HFFc6 (cell line): ENCODE measurements around the gene TMOD1. TPM values are rescaled to one million over a fixed set of nuclear protein-coding genes. Genes with fewer than 3 reads are reported as not detected.
"Not testable (repeated sequence)": the region's sequence is repeated elsewhere in the genome, so short reads cannot be mapped to it uniquely, and the experiment has no call there.

Experiments used
- DNase-seq: peaks from one replicate; pipeline ENCODE4 v3.0.0-alpha.2; 2018
- H3K27ac Mint-ChIP-seq: 2 replicates; pipeline ENCODE4 v1.8.0; 2020; ENCODE audit warnings: mild to moderate bottlenecking, mixed read lengths
- H3K27me3 Mint-ChIP-seq: 2 replicates; pipeline ENCODE4 v1.8.0; 2021; ENCODE audit warnings: mild to moderate bottlenecking, moderate library complexity, mixed read lengths; ENCODE audit not compliant: insufficient read depth
- H3K36me3 Mint-ChIP-seq: 2 replicates; pipeline ENCODE4 v1.8.0; 2021; ENCODE audit warnings: low read depth, mixed read lengths
- H3K4me1 Mint-ChIP-seq: 2 replicates; pipeline ENCODE4 v1.8.0; 2020; ENCODE audit warnings: low read depth, mixed read lengths
- H3K4me3 Mint-ChIP-seq: 2 replicates; pipeline ENCODE4 v1.8.0; 2020; ENCODE audit warnings: mild to moderate bottlenecking, moderate library complexity, mixed read lengths
- H3K9me3 Mint-ChIP-seq: 2 replicates; pipeline ENCODE4 v1.8.0; 2020; ENCODE audit warnings: mild to moderate bottlenecking, mixed read lengths
- total RNA-seq, 6 experiments: library from RNA; stranded (reverse); fragmentation: NEBNext Ultra II Directional; extraction: Animal tissue kit (Norgen Biotek cat#: 25700); gene quantifications; 2 replicates in 1 of 6; 3 replicates in 5 of 6; pipeline ENCODE4 v1.2.3, GENCODE V29; 2021
- TF ChIP-seq, protein P1 (sequence below): fragments of 200-600 bp; sonication (generic); IDR thresholded peaks from 2 replicates; pipeline ENCODE4 v1.5.0; 2021; ENCODE audit warnings: antibody characterized with exemption, mild to moderate bottlenecking

TMOD1 gene
- total RNA-seq, 6 experiments from 2014 or later = 0.14 to 0.60 (median 0.57) TPM

DNA sequence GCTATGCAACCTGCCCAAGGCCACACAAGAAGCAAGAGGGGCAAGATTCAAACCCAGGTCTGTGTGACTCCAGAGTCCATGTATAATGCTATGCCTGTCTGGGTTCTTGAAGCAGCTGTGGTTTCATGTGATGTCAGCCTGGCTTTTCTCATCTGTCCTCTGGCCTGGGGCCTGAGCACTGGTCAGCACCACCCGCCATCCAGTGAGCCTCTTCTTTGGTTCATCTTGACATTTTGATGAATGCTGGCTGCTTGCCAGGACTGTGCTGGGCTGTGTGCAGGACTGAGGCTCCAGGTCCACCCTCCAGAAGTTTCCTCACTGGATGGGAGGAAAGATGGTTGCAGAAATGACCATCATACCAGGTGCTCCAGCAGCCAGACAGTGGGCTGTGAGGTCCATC, 70.2 kb downstream of the TMOD1 start:
- Mint-ChIP-seq H3K9me3 (no peaks in the 10 kb centered on the region), H3K27ac (no peak overlapping the region), H3K4me3 (no peak overlapping the region), H3K4me1 (peaks cover 6% of the 10 kb centered on the region; the same call in 1 of the 2 replicates), H3K27me3 (peaks cover 37% of the 10 kb centered on the region), H3K36me3 (no peaks in the 10 kb centered on the region)
- TF ChIP-seq, protein P1, sequence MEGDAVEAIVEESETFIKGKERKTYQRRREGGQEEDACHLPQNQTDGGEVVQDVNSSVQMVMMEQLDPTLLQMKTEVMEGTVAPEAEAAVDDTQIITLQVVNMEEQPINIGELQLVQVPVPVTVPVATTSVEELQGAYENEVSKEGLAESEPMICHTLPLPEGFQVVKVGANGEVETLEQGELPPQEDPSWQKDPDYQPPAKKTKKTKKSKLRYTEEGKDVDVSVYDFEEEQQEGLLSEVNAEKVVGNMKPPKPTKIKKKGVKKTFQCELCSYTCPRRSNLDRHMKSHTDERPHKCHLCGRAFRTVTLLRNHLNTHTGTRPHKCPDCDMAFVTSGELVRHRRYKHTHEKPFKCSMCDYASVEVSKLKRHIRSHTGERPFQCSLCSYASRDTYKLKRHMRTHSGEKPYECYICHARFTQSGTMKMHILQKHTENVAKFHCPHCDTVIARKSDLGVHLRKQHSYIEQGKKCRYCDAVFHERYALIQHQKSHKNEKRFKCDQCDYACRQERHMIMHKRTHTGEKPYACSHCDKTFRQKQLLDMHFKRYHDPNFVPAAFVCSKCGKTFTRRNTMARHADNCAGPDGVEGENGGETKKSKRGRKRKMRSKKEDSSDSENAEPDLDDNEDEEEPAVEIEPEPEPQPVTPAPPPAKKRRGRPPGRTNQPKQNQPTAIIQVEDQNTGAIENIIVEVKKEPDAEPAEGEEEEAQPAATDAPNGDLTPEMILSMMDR = no peak
- DNase-seq = no peak

DNA sequence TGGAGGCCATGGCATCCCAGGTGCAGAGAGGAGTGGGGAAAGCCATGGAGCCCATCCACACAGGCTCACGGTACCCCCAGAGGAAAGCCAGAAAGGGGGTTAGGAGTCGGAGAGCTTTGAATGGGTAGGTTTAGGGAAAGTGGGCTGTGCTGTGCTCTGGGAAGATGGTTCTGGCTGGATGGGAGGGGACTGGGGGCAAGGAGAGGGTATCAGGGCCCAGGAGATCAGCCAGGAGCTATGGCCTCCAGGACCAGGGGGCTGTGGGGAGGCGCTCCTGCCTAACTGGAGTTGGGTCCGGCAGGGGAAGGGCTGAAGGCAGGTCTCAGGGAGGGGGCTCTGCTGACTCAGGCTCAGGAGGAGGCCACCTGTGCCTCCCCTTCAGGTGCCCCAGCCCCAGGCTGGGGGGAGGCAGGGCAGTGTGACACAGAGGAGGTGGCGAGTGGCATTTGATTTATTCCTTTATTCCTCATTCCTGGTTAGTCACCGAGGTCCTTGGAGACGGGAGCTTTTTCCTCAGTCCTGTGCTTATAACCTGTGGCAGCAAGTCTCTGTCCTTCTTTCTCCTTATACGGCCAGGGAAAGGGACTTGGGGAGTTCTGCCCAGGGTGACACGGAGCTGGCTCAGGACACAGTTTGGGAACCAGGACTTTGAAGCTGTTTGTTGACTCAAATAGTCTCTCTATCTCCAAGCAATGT, 70.9 kb downstream of the TMOD1 start:
- no peak for DNase-seq
- H3K9me3 Mint-ChIP-seq = no peaks in the 10 kb centered on the region
- TF ChIP-seq, protein P1 = no peak
- H3K4me1 Mint-ChIP-seq = peaks cover 6% of the 10 kb centered on the region; the same call in 1 of the 2 replicates
- peaks cover 43% of the 10 kb centered on the region for H3K27me3 Mint-ChIP-seq
- H3K27ac Mint-ChIP-seq = no peak overlapping the region
- no peak overlapping the region for H3K4me3 Mint-ChIP-seq
- H3K36me3 Mint-ChIP-seq = no peaks in the 10 kb centered on the region

DNA sequence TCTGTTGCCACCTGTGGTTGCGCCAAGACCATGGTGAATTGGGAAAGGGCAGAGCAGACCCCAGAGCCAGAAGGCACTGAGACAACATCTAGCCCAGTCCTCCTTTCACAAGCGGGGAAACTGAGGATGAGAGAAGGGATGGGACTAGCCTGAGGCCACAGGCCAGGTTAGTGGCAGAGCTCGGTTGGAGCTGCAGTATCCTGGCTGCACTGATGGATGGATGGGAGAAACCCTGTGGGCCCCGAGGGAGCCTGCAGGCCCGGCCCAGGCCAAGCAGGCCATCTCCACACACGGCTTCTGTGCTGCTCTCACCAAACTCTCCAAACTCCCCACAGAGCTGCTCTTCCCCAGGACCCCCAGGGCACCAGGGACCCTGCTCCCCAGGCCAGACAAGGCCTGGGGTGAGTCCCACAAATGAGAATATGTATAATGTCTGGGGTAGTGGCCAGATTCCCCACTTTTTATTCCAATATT, 71.5 kb downstream of the TMOD1 start:
- TF ChIP-seq, protein P1 = no peak
- DNase-seq = no peak
- H3K4me1 Mint-ChIP-seq = peaks cover 6% of the 10 kb centered on the region; the same call in 1 of the 2 replicates
- H3K4me3 Mint-ChIP-seq = no peak overlapping the region
- peaks cover 38% of the 10 kb centered on the region for H3K27me3 Mint-ChIP-seq
- H3K9me3 Mint-ChIP-seq = no peaks in the 10 kb centered on the region
- H3K36me3 Mint-ChIP-seq = no peaks in the 10 kb centered on the region
- no peak overlapping the region for H3K27ac Mint-ChIP-seq

DNA sequence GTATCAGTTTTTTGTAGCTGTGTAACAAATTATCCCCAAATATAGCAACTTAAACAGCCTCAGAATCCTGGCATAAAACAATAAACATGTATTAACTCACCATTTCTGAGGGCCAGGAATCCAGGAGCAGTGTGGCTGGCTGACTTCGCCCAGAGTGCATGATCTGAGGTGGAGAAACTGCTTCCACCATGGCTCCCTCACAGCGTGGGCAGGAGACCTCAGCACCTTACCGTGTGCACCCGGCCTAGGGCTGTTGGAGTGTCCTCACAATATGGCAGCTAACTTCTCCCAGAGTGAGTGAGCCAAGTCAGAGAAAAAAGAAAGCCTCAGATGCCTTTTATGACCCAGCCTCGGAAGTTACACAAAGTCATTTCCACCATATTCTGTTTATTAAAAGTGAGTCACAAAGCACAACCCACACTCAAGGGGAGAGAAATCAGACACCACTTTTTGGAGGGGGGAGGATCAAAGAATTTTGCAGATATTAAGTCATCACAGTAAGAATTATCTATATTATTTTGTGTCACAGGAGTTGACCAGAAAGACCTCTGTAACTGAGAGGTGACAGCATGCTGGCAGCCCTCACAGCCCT, 72.1 kb downstream of the TMOD1 start:
- H3K27ac Mint-ChIP-seq = no peak overlapping the region
- no peak overlapping the region for H3K4me3 Mint-ChIP-seq
- TF ChIP-seq, protein P1 = no peak
- peaks cover 38% of the 10 kb centered on the region for H3K27me3 Mint-ChIP-seq
- no peaks in the 10 kb centered on the region for H3K36me3 Mint-ChIP-seq
- no peaks in the 10 kb centered on the region for H3K9me3 Mint-ChIP-seq
- peaks cover 6% of the 10 kb centered on the region; the same call in 1 of the 2 replicates for H3K4me1 Mint-ChIP-seq
- no peak for DNase-seq

DNA sequence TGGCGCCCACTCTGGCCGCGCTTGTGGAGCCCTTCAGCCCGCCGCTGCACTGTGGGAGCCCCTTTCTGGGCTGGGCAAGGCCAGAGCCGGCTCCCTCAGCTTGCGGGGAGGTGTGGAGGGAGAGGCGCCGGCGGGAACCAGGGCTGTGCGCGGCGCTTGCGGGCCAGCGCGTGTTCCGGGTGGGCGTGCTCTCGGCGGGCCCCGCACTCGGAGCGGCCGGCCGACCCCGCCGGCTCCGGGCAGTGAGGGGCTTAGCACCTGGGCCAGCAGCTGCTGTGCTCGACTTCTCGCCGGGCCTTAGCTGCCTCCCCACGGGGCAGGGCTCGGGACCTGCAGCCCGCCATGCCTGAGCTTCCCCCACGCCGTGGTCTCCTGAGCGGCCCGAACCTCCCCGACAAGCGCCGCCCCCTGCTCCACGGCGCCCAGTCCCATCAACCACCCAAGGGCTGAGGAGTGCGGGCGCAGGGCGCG, 72.7 kb downstream of the TMOD1 start:
- H3K4me1 Mint-ChIP-seq, H3K36me3 Mint-ChIP-seq, DNase-seq, H3K9me3 Mint-ChIP-seq, H3K4me3 Mint-ChIP-seq, H3K27ac Mint-ChIP-seq: not testable (repeated sequence)
- H3K27me3 Mint-ChIP-seq = peaks cover 38% of the 10 kb centered on the region

DNA sequence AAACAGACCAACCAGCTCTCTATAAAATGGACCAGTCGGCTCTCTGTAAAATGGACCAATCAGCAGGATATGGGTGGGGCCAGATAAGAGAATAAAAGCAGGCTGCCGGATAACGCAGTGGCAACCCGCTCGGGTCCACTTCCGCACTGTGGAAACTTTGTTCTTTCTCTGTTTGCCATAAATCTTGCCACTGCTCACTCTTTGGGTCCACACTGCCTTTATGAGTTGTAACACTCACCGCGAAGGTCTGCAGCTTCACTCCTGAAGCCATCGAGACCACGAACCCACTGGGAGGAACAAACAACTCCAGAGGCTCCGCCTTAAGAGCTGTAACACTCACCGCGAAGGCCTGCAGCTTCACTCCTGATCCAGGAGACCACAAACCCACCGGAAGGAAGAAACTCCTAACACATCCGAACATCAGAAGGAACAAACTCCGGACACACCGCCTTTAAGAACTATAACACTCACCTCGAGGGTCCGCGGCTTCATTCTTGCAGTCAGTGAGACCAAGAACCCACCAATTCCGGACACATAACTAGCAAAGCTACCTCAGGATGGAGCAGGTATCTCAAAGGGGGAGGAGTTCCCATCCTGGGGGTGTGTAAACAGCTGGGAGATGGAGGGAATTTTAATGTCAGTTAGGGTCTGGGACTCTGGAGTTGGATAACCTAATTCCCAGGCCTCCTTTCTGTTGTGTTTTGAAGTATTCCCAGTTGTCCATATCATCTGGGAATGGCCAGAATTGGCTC, 73.6 kb downstream of the TMOD1 start:
- H3K4me3 Mint-ChIP-seq, H3K36me3 Mint-ChIP-seq, DNase-seq, H3K4me1 Mint-ChIP-seq, H3K27ac Mint-ChIP-seq, H3K9me3 Mint-ChIP-seq: not testable (repeated sequence)
- peaks cover 30% of the 10 kb centered on the region for H3K27me3 Mint-ChIP-seq
